Left renal pelvis (tissue), 4 donors: ENCODE measurements around the gene GSPT1. TPM values are rescaled to one million over a fixed set of nuclear protein-coding genes. Genes with fewer than 3 reads are reported as not detected.
"Not testable (repeated sequence)": the region's sequence is repeated elsewhere in the genome, so short reads cannot be mapped to it uniquely, and the experiment has no call there.

ENCODE experiments used
- DNase-seq, 4 donors: peaks; one replicate each; pipeline ENCODE4 v3.0.0-alpha.2; 2013; ENCODE audit warnings: low read depth in 4 of 4, low spot score in 3 of 4
- polyA plus RNA-seq, 4 donors: library from polyadenylated mRNA; unstranded; fragments of 120-200 nt; gene quantifications; one replicate each; pipeline ENCODE4 v1.2.1, GENCODE V29; 2013; ENCODE audit not compliant: insufficient read length in 4 of 4

GSPT1 gene
- polyA plus RNA-seq, 4 donors = 84.6 to 133 (median 117) TPM

DNA sequence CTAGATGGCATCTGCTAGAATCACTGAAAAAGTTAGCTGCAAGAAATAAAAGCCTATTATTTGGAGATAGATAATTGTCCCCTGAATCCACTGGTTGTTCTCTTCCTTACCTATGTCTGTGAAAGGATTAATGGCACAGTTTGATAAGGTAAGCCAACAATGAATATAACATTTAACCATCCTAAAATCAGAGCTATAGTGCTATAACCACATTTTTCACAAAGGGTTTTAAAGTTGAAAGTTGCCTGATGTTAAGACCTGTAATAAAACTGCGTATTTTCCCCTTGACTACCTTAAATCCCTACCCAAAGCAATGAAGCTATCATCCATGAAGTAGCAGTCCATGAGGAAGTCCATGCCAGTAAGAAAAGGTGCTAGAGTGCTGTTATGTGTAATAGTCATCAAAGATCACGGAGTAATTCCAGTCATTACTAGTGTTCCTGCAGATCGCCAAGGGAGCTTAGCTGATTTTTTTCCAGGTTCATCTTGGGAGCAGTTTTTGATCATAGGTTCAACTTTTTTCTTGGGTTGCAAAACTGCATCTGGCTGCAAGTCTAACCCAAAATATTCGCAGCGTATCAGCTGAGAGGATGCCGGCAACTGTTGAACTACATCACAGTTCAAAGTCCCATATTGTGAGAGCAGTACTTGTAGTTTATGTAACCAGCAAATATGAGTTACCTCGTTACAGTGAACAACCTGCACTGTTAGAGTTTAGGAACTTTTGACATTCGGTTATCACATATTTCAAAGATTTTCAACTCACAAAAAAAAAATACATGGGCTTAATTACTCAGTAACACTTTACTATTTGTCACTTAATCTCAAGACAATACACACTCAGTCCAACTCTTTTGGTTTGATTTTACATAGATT lies 46.2 kb downstream of the GSPT1 start:
- DNase-seq = no peak

DNA sequence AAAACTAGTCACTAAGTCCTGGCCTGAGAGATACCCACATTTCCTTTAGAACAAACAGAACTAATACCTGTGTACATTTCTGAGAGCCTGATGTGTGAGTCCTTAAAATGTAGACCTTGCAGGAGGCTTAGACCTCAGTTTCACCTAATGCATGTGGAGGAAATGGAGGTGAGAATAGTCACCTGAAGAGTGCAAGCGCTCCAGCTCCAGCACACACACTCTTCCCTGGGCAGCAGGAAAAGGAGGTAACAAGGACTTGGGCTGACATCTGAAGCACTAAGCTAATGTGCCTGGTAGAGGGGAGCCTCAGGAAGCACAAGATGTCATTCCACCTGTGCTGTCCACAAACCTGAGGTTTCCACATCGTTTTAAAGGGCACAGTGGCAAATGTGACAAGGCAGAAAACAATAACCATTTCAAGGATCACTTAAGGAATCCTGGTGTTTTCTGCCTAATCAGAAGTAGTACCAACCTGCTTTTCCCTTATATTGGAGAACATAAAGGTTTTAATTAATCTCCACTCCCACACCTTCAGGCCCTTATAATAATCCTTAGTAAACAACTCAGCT lies 47.3 kb downstream of the GSPT1 start:
- no peak for DNase-seq

DNA sequence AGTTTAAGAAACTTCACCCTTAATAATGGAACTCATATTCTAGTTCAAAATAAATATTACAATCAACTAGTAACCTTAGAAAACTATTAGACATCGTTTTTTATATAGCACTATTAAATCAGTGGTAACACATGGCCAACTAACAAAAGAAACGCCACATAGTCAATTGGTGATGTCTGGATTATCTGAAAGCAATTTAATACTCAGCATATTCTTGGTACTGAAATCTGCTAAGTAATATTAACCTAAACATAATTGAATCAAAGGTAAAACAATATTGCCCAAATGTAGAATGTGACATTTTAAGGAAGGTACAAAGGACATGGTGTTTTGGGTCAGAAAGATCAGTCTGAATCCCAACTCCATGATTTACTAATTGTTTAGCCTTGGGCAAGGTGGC lies 53.3 kb downstream of the GSPT1 start:
- no peak for DNase-seq

DNA sequence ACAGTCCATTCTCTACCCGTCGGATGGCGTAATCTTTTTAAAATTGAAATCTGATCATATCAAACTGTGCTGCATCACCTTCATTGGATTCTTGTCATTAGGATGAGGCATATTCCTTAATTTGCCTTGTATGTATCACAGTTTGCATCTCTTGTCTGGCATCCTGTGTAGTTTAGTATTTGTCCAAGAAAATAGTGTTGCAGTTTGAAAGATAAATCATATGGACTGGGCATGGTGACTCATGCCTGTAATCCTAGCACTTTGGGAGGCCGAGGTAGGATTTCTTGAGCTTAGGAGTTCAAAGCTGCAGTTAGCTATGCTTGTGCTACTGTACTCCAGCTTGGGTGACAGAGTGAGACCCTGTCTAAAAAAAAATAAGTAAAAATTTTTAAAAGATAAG lies 58.6 kb downstream of the GSPT1 start:
- no peak for DNase-seq

DNA sequence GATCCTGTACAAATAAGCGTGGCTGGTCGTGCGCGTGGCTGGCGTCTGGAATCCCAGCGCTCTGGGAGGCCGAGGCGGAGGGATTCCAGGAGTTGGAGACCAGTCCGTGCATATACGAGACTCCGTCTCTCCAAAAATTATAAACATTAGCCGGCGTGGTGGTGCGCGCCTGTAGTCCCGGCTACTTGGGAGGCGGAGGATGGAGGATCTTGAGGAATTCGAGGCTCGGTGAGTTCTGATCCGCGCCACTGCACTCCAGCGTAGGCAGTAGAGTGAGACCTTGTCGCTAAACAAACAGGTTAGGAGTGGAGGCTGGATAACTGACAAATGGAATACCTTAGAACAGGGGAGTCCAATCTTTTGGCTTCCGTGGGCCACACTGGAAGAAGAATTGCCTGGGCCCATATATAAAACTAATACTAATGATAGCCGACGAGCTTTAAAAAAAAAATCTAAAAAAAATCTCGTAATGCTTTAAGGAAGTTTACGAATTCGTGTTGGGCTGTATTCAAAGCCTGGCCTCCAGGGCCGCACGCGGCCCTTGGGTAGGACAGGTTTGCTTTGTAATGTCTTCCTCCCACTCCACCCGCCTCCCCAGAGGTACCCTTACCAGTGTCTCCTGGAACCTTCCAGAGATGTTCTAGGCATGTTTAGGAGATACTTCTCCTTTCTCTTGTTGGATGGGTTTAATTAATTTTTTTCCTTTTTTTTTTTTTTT lies 63.5 kb downstream of the GSPT1 start:
- DNase-seq = peak in 1 of 4 donors; percentile 6

DNA sequence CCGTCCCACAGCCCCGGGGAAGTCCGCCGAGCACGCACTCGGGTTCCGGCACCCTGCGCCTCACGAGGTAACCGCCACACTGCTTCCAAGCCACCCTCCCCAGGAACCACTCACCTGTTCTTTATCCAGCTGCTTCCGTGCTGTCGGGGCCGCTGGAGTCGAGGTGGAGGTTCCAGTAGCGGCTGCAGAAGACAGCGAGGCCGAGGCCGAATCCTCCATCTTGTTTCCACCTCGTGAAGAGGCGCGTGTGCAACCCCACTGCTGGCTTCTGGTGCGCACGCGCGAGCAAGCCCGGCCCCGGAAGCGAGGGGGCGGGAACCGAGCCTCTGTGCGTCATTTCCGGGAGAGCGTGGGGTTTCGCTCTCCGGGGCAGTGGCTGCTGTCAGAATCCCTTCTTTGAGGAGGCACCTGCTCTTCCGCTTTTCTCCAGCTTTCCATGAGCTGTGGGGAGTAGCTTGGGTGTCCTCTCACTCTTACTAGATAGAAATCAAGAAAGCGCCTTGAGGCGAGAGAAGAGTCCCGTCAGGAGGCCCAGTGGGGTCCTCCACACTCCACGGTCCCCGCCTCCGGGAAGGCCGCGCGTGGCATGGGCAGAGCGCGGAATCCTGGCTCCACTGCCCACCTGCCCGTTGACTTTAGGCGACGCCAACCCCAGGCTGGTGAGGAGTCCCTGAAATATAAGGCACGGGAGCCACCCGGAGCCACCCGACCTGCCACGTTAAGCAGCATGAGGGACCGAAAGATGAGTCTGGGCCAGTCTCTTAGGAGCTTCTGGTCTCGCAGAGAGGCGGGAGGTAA lies 64.3 kb downstream of the GSPT1 start, which contains the start of gene RSL1D1:
Gene RSL1D1 (minus strand): TSS at position 249 of the 798 bp plus-strand sequence. CDS start 30 bp downstream, at position 219.
- DNase-seq = peak; percentile 85 to 90 (median 88)

DNA sequence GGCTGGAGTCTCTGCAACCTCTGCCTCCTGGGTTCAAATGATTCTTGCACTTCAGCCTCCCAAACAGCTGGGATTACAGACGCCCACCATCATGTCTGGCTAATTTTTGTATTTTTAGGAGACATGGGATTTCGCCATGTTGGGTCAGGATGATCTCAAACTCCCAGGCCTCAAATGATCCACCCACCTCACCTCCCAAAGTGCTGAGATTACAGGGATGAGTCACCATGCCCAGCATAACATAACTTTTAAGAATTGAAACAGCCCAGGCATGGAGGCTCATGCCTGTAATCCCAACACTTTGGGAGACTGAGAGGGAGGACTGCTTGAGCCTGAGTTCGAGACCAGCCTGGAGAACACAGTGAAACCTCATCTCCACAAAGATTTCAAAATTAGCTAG lies 66.9 kb downstream of the GSPT1 start:
- DNase-seq = no peak

DNA sequence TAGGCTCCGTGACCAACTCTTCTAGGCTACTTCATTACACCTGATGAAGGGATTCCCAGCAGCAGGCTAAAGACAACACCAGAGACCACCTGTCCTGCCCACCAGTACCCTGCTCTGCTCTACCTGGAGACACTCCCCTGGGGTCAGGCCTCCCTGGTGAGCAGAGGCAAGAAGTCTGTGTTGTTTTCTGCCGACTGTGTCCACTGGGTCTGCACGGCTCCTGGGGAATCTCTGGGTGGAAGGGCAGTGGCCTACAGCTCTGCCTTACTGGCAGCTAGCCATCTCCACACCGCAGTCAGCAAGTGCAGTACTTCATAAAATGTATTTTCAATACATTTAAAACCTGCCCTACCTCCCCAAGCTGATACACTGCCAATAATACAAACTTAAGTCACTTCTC lies 71.3 kb downstream of the GSPT1 start:
- DNase-seq = no peak

DNA sequence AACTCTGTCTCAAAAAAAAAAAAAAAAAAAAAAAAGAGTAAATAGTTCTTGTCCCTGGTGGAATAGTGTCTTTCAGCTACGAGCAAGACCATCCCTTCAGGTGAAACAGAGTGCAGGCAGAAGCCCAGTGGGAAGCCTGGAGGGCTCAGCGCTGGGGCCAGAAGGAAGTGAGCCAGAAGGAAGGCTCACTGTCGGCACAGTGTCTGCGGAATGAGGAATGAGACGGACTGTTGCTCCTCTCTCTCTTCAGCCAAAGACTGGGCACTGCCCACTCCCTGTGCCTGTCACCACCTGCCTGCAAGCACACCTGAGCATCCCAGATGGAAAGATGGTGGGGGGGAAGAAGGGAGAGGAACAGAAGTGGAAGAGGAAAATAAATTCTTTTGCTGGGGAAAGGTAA lies 71.9 kb downstream of the GSPT1 start:
- no peak for DNase-seq

DNA sequence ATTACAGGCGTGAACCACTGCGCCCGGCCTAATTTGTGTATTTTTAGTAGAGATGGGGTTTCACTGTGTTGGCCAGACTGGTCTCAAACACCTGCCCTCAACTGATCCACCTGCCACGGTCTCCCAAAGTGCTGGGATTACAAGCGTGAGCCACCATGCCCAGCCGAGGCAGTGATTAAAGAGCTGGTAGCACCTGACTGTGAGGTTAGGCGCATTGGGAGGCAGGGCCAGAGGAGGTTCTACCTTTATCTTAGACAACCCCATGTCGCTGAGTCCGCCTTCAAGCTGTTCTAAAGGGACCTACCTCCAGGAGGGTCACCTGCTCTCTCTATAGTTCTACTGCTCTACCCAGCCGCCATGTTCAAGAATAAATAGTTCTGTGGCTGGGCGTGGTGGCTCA lies 72.5 kb downstream of the GSPT1 start:
- DNase-seq = no peak

DNA sequence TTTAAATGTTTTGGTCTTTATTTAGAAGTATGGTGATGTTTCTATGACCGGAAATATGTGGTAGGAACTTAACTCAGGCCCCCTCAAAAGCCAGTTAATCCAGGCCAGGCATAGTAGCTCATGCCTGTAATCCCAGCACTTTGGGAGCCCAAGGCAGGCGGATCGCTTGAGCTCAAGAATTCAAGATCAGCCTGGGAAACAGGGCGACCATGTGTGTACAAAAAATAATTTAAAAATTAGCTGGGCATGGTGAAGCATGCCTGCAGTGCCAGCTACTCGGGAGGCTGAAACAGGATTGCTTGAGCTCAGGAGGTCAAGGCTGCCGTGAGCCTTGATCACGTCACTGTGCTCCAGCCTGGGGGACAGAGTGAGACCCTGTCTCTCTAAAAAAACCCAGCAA lies 74.7 kb downstream of the GSPT1 start:
- no peak for DNase-seq

DNA sequence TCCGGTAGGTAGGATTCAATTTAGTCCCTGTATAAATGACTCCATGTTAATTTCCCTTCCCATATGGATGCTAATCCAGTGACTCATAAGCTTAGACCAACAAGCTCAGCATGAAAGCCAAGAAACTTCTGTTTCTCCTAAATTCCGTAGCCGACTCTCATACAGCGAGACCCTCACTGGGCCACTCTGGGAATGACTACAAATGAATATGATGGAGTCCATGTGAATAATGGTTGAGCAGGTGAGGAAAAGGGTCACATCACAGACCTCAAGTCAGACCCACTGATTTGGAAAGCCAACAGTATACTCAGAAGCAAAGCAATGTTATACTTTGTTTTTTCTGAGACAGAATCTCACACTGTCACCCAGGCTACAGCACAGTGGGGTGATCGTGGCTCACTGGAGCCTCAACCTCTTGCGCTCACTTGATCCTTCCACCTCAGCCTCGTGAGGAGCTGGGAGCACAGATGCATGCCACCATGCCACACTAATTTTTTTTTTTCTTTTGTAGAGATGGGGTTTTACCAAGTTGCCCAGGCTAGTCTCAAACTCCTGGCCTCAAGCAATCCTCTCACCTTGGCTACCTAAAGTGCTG lies 79.0 kb downstream of the GSPT1 start:
- no peak for DNase-seq

DNA sequence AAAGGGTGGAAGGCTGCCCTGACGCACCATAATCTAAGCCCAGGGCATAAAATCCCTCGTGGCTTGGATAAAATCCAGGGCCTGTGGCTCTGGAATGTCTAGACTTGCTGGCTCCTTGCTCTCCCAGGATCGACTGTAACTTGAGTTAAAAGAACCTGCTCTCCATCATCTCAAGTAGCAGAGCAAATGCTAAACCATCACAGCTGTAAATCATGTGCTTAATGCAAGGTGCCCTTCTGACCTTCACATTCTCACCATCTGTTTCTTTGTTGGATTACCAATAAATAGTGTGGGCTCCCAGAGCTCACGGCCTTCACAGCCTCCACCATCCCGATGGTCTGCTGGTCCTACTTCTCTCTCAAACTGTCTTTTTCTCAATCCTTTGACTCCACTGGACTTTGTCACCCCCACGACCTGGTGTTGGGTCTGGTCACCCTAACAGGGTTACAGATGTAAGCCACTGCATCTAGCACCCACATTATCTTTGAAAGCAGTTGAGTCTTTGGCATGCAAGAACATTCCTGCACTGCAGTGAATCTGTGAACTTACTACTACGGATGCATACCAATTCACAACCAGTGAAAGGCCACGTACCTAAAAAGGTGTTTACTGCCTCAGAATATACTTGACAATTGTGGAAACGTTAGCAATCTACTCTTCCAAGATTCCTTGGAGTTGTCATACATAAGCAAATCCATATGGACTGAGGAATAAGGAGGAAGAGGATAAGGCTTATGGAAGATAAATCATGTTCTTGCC lies 79.7 kb downstream of the GSPT1 start:
- no peak for DNase-seq

DNA sequence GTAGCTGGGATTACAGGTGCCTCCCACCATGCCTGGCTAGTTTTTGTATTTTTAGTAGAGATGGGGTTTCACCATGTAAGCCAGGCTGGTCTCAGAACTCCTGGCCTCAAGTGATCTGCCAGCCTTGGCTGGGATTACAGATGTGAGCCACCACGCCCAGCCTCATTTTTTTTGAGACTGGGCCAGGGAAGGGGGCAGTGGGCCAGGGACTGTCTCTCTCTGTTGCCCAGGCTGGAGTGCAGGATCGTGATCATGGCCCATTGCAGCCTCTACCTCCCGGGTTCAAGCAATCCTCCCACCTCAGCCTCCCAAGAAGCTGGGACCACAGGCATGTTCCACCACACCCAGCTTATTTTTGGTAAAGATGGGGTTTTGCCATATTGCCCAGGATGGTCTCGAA lies 80.4 kb downstream of the GSPT1 start:
- DNase-seq = no peak

DNA sequence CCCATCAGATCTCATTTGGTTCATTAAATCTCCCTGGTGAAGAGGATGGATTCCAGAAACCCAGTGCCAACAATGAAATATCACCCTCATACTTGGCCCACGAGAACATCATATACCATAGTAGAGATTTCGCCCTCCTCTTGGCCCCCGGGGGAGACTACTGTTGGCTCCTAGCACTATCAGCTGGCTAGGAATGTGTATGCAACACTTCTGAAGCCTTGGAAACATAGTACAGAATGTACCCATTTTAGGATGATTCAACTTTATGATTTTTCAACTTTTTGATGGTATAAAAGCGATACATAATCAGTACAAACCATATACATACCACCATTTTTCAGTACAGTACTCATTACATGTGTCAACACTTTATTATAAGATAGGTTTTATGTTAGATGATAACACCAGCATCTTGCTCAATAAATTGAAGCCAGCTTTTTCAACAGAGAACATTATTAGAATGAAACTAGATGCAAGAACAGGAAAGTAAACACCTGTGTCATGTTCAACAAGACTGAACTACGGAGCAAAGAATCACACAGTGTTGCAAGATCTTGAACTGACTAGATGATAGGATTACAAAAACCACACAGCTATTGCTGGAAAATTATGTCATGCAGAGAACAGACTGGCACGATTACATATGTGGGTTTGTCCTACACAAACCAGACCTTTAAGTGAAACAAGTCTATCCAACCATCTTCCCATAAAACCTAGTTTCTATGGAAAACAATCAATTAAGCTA lies 81.6 kb downstream of the GSPT1 start:
- no peak for DNase-seq

DNA sequence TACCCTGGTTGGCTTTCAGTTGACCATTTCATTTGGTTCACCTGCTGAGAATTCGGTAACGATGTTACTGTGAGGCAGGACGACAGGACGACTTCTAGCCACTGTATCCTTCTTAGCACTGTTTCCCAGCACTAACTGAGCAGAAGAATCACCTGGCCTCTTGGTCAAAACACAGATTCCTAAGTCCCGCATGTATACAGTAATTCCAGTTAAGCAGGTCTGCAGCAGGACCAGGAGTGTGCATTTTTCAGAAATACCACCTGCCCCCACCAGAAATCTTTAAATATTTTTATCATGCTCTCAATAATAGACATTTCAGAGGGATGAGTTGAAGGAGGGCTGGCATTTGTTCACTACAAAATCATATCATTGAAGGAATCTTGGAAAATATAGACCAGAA lies 87.1 kb downstream of the GSPT1 start:
- DNase-seq = no peak

DNA sequence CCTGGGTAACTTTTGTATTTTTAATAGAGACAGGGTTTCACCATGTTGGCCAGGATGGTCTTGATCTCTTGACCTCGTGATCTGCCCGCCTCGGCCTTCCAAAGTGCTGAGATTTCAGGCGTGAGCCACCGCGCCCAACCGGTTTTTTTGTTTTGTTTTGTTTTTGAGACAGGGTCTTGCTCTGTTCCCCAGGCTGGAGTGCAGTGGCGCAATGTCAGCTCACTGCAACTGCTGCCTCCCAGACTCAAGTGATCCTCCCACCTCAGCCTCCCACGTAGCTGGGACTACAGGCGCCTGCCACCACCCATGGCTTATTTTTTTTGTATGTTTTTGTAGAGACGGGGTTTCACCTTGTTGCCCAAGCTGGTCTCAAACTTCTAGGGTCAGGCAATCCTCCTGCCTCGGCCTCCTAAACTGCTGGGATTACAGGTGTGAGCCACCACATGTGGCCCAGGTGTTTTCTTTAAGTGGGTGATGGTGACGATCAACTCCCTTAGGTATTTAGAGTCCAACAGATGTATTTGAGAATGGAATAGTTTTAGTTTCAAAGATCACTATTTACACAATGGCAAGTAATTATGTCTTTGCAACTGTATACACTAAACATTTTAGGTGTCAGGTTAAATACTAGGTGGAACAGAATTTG lies 90.1 kb downstream of the GSPT1 start:
- DNase-seq = not testable (repeated sequence)

DNA sequence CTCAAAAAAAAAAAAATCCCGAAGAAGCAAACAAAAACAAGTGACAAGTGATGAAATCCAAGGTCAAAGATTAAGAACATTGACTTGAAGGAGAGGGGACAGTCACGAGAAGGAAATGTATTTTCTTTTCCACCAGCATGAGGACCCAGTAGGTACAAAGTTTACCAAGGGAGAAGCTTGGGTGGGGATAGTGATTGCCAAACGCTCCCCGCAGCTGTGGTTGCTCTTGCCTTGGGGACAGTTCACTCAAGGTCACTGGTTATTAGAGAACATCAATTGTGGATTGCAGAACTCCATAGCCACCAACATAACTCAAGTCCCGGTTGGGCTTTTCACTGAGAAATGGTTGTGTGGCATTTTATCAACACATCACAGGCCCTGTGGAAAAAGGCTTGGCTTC lies 91.4 kb downstream of the GSPT1 start:
- DNase-seq = no peak
